ENCODE data around the gene RTN4RL1.

The RTN4RL1 gene

DNA sequence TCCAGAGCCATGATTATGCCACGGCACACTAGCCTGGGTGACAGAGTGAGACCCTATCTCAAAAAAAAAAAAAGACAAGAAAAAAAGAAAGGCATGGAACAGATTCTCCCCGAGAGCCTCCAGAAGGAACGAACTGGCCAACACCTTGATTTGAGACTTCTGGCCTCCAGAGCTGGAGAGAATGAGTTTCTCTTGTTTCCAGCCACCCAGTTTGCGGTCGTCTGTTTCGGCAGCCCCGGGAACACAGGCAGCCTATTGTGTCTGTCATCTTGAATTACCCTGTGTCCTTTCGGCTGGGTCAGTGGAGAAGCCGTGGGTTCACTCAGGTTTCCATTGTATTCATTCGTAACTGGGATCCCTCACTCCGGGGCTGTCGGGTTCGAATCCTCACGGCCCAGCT lies 111.4 kb downstream of the RTN4RL1 start:
- TF ChIP-seq, protein P1, sequence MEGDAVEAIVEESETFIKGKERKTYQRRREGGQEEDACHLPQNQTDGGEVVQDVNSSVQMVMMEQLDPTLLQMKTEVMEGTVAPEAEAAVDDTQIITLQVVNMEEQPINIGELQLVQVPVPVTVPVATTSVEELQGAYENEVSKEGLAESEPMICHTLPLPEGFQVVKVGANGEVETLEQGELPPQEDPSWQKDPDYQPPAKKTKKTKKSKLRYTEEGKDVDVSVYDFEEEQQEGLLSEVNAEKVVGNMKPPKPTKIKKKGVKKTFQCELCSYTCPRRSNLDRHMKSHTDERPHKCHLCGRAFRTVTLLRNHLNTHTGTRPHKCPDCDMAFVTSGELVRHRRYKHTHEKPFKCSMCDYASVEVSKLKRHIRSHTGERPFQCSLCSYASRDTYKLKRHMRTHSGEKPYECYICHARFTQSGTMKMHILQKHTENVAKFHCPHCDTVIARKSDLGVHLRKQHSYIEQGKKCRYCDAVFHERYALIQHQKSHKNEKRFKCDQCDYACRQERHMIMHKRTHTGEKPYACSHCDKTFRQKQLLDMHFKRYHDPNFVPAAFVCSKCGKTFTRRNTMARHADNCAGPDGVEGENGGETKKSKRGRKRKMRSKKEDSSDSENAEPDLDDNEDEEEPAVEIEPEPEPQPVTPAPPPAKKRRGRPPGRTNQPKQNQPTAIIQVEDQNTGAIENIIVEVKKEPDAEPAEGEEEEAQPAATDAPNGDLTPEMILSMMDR (IDR thresholded peaks at IDR 0.05), result no peak

DNA sequence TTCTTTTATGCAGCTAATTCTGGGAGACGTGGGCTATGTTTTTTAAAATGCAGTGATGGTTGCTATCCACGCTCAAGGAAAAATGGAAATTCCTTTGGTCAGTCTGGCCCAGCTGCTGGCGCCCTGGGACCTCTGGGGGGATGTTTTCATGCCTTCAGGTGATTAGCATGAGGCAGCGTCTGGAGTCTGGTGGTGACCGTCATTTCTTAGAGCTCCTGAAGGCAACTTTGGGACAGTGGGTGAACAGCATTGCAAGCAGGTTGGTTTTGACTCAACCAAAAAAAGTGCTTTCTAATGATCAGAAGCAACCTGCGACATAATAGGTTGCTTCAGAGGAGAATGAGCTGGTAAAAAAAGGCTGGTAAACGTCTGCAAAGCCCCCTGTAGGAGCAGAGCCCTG lies 113.0 kb downstream of the RTN4RL1 start:
- TF ChIP-seq, protein P1 (IDR thresholded peaks at IDR 0.05), result no peak

DNA sequence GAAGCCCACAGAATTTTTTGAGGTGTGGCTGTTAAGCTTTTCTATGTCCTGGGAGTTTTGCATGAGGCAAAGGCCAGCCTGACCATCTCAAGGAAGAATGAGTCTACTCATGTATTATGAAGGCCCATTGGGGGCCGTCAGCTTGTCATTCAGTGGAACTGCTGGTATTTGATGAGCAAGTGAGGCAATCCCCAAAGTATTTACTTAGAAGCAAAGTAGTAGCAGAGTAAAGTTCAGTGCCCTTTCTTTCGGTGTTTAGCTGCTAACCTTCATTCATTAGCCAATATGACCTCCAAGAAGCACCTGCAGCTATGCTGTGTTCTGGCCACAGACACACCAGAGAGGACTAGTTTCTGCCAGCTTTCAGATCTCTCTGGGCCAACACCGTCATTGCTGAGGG lies 115.1 kb downstream of the RTN4RL1 start:
- TF ChIP-seq, protein P1 (IDR thresholded peaks at IDR 0.05), result no peak

DNA sequence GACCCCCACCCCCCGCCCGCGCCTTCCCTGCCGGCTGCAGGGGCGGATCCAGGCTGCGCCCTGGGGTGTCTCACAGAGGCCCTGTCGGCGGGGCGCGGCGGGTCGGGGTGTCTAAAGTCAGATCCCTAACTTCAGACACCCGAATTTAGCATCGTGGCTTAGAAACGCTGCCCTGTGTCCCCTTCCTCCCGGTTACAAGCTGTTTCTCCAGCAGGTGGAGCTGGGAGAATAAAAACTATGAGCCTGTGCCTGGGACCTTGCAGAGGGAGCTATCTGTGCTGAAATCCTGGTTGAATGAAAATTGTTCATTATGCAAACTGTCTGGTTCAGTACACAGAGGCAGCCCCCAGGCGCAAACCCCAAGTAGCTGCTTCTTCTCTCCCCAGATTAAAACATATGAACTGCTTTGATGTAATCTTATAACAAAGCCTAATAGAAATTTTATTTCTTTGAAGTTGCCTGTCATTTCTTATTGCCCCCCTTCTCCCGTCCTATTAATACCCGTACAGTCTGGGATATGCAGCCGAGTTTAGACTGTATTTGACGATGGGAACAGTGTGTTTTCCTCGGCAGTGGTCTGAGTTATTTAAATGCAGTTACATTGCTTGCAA lies 116.3 kb downstream of the RTN4RL1 start:
- TF ChIP-seq, protein P1 (IDR thresholded peaks at IDR 0.05), result peak; percentile 77

DNA sequence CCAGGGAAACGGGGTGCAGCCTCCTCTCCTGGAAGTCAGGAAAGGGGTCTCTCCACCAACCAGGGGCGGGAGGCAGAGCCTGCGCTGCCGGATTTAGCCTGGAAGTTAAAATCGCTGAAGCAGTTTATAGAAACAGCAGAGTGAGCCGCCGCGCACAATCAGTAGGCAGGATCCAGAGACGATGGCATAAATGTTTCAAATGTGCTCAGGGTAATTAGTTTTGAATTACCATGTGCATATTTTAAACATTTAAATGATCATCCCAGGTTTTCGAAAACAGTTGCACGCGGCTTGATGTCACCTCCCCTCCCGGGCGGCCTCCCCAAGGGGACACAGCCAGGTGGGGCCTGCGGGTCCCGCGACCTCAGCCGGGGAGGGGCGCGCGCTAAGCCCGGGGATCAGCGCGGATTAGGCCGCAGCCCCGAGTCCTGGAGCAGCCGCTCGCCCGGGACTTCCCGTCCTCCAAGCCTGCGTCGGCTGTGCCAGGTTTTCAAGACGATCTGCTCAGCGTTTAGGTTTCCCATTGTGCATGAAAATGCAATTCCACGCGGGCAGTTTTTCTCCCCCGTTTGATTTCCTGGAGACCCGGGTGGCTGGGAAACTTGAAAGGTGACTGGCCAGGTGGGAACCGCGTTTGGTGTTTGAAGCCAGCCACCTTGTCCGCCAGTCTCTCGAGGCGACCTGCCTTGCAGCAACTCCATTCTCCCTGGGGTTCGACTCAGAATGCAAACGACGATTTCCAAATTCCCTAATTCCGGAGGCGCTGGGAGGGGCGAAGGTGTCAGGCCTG lies 117.0 kb downstream of the RTN4RL1 start:
- TF ChIP-seq, protein P1 (IDR thresholded peaks at IDR 0.05), result no peak

DNA sequence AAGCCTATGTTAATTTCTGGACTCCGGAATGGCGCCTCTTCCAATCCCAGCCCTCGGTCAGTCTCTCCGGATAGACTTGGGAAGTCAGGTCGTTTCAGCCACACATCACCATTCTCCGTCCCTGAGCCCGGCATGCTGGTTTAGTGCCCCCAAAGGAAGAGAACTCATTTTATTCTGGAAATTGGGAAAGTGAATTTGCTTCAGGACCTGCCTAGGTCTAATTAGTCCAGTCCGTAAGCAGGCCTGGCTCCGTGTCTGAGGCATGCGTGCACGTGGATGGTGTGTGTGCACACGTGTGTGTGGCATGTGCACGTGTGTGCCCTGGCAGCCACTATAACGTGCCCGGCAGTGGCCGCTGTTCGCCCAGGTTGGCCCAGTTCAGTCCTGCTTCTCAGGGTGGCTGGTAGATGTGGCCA lies 117.9 kb downstream of the RTN4RL1 start:
- TF ChIP-seq, protein P1 (IDR thresholded peaks at IDR 0.05), result no peak

- TF ChIP-seq, protein P1 (IDR thresholded peaks at IDR 0.05), result no peak
These were observed 118.5 kb downstream of the RTN4RL1 start for GRCh38 chr17:1906662-1907101.
